A549 (cell line): ENCODE measurements around the gene PGLYRP1.

Experiments used
- EP300 ChIP-seq, 2 experiments: fragments of >200 bp; sonication (Bioruptor Twin); formaldehyde crosslinking; IDR thresholded peaks; 2 replicates in 1 of 2; 3 replicates in 1 of 2; pipeline ENCODE4 v1.6.1; 2016 to 2017
- MAZ ChIP-seq: fragments of 150-350 bp; IDR thresholded peaks from 2 replicates; pipeline ENCODE4 v1.6.1; 2014; ENCODE audit warnings: antibody characterized with exemption, low read depth, low read length, borderline replicate concordance
- POLR2A ChIP-seq: IDR thresholded peaks from 2 replicates; pipeline ENCODE4 v1.6.1; 2012; ENCODE audit warnings: mild to moderate bottlenecking, low read length
- RCOR1 ChIP-seq: fragments of 150-350 bp; IDR thresholded peaks from 2 replicates; pipeline ENCODE4 v1.6.1; 2014; ENCODE audit warnings: antibody characterized with exemption, low read length, low read depth
- ZFP36 ChIP-seq: fragments of 450-650 bp; IDR thresholded peaks from 2 replicates; pipeline ENCODE4 v1.6.1; 2014; ENCODE audit warnings: borderline replicate concordance; ENCODE audit not compliant: partially characterized antibody
- TF ChIP-seq, protein P1 (sequence below): IDR thresholded peaks from 2 replicates; pipeline ENCODE4 v1.6.1; 2012
- TF ChIP-seq, protein P2 (sequence below): fragments of >200 bp; sonication (Bioruptor Twin); formaldehyde crosslinking; IDR thresholded peaks from 3 replicates; pipeline ENCODE4 v1.5.1; 2016

DNA sequence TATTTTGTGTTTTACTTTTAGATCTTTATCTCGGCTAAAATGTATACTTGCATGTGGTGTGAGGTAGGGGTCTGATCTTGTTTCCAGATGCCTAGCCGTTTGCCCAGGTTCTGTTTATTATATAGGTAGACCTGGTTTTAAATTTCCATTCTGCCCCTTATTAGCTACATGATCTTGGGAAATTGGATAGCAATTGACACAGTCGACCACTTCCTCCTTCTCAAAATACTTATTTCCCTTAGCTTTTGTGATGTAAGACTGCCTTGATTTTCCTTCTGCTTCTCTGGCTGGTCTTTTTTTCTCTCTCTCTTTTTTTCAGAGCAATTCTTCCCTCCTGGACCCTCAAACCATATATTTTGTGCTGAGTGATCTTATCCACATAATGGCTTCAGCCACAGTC lies 3.0 kb upstream of the PGLYRP1 start:
- TF ChIP-seq POLR2A: no peak
- no peak for TF ChIP-seq EP300 (IDR thresholded peaks at IDR 0.05)
- TF ChIP-seq MAZ: no peak
- no peak for TF ChIP-seq RCOR1
- TF ChIP-seq, protein P1, sequence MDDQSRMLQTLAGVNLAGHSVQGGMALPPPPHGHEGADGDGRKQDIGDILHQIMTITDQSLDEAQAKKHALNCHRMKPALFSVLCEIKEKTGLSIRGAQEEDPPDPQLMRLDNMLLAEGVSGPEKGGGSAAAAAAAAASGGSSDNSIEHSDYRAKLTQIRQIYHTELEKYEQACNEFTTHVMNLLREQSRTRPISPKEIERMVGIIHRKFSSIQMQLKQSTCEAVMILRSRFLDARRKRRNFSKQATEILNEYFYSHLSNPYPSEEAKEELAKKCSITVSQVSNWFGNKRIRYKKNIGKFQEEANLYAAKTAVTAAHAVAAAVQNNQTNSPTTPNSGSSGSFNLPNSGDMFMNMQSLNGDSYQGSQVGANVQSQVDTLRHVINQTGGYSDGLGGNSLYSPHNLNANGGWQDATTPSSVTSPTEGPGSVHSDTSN: no peak
- no peak for TF ChIP-seq ZFP36
- TF ChIP-seq, protein P2, sequence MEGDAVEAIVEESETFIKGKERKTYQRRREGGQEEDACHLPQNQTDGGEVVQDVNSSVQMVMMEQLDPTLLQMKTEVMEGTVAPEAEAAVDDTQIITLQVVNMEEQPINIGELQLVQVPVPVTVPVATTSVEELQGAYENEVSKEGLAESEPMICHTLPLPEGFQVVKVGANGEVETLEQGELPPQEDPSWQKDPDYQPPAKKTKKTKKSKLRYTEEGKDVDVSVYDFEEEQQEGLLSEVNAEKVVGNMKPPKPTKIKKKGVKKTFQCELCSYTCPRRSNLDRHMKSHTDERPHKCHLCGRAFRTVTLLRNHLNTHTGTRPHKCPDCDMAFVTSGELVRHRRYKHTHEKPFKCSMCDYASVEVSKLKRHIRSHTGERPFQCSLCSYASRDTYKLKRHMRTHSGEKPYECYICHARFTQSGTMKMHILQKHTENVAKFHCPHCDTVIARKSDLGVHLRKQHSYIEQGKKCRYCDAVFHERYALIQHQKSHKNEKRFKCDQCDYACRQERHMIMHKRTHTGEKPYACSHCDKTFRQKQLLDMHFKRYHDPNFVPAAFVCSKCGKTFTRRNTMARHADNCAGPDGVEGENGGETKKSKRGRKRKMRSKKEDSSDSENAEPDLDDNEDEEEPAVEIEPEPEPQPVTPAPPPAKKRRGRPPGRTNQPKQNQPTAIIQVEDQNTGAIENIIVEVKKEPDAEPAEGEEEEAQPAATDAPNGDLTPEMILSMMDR: no peak
